ENCODE measurements around the gene ALKBH5.

Gene ALKBH5

DNA sequence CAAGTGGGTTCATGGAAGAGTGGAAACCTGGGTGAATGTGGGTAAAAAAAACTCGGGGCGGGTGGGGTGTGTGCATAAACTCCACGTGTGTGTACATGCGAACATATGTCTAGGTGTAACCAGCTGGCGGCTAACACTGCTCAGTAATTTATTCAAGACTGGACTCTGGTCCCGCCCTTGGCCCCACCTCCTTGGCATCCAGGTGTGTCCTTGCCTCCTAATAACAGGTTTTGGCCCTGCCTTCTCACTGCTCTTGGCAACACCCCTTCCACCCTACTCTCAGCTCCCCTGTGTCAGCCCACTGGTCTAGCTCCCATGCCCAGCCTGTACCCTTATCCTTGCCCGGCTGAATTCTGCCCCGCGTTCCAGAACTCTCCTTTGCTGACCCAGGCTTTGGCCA lies 66.6 kb downstream of the ALKBH5 start:
- no peak for DNase-seq (ENCODE audit: low read depth)
- H3K4me3 ChIP-seq (ENCODE audit: low read depth, low read length): no peak overlapping the region
- TF ChIP-seq CTCF (IDR thresholded peaks at IDR 0.05; ENCODE audit: low read depth, low read length): no peak
- no peak for TF ChIP-seq POLR2A (IDR thresholded peaks at IDR 0.05; ENCODE audit: extremely low read depth, insufficient read length)
- TF ChIP-seq MYC (IDR thresholded peaks at IDR 0.05; ENCODE audit: low read depth, low read length): no peak
- TF ChIP-seq, protein P1, sequence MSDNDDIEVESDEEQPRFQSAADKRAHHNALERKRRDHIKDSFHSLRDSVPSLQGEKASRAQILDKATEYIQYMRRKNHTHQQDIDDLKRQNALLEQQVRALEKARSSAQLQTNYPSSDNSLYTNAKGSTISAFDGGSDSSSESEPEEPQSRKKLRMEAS (IDR thresholded peaks at IDR 0.05; ENCODE audit: low read depth, low read length): no peak

DNA sequence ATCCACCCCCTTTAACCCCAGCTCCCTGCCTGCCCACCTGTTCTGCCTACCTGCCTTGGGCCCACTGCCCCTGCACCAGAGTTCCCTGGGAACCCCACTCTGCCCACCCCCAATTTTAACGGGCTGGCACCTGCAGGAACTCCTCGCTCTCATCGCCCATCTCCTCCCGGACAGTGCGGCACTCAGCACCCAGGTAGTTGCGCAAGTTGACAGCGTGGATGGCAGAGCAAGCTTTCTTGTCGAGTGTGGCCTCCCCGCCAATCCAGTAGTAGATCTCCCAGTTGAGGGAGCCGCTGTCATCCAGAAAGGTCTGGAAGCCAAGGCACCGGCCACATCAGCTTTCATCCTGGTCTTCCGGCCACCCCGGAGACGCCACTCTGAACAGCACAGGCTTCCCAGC lies 67.1 kb downstream of the ALKBH5 start:
- no peak for DNase-seq (ENCODE audit: low read depth)
- H3K4me3 ChIP-seq (ENCODE audit: low read depth, low read length): no peak overlapping the region
- TF ChIP-seq, protein P1 (IDR thresholded peaks at IDR 0.05; ENCODE audit: low read depth, low read length): no peak
- TF ChIP-seq CTCF (IDR thresholded peaks at IDR 0.05; ENCODE audit: low read depth, low read length) (no peak), POLR2A (IDR thresholded peaks at IDR 0.05; ENCODE audit: extremely low read depth, insufficient read length) (no peak), MYC (IDR thresholded peaks at IDR 0.05; ENCODE audit: low read depth, low read length) (no peak)

DNA sequence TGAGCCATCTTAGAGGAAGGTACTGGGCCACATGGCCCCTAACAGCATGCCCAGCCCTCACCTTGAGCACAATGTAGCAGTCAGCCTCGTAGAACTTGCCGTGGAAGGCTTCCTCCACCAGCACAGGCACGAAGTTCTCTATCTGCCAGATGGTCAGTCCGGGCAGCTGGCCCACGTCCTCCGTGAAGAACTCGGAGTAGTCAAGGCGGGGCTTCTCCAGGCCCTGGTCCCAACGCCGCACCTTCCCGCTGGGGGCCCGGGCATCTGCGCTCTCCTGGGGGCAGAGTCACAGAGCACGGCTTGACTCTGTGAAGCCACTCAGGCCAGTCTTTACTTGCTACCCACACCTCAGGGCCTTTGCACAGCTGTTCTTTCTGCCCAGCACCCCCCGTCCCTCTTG lies 67.6 kb downstream of the ALKBH5 start:
- no peak for DNase-seq (ENCODE audit: low read depth)
- TF ChIP-seq, protein P1 (IDR thresholded peaks at IDR 0.05; ENCODE audit: low read depth, low read length): no peak
- TF ChIP-seq CTCF (IDR thresholded peaks at IDR 0.05; ENCODE audit: low read depth, low read length) (no peak), POLR2A (IDR thresholded peaks at IDR 0.05; ENCODE audit: extremely low read depth, insufficient read length) (no peak), MYC (IDR thresholded peaks at IDR 0.05; ENCODE audit: low read depth, low read length) (no peak)
- no peak overlapping the region for H3K4me3 ChIP-seq (ENCODE audit: low read depth, low read length)

- H3K4me3 ChIP-seq (ENCODE audit: low read depth, low read length): no peak overlapping the region
- TF ChIP-seq, protein P1 (IDR thresholded peaks at IDR 0.05; ENCODE audit: low read depth, low read length): no peak
- TF ChIP-seq MYC (IDR thresholded peaks at IDR 0.05; ENCODE audit: low read depth, low read length) (no peak), CTCF (IDR thresholded peaks at IDR 0.05; ENCODE audit: low read depth, low read length) (no peak), POLR2A (IDR thresholded peaks at IDR 0.05; ENCODE audit: extremely low read depth, insufficient read length) (no peak)
- DNase-seq (ENCODE audit: low read depth): no peak
Measured at GRCh38 chr17:18252160-18252559, 68.5 kb downstream of the ALKBH5 start.

GRCh38 chr17:18253187-18253884 lies 69.7 kb downstream of the ALKBH5 start:
- H3K4me3 ChIP-seq (ENCODE audit: low read depth, low read length): no peak overlapping the region
- no peak for DNase-seq (ENCODE audit: low read depth)
- no peak for TF ChIP-seq POLR2A (IDR thresholded peaks at IDR 0.05; ENCODE audit: extremely low read depth, insufficient read length)
- no peak for TF ChIP-seq MYC (IDR thresholded peaks at IDR 0.05; ENCODE audit: low read depth, low read length)
- TF ChIP-seq CTCF (IDR thresholded peaks at IDR 0.05; ENCODE audit: low read depth, low read length): no peak
- TF ChIP-seq, protein P1 (IDR thresholded peaks at IDR 0.05; ENCODE audit: low read depth, low read length): no peak

All from NB4 (cell line).